ENCODE results near the gene DNAH1.

Gene DNAH1

DNA sequence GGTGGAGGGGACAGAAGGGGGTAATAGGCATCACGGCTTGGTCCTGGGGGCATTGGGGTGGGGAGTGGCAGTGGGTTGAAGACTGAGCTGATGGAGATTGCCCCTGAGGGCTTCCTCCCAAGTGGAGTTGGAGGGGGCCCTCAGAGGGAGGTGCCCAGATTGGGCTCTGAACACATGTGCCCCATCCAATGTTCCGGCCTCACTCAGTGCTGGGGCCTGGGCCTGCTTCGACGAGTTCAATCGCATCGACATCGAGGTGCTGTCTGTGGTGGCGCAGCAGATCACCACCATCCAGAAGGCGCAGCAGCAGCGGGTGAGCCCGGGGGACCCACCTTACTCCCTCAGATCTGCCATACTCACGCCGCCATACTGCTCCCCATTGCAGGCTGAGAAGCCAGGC, 45.3 kb downstream of the DNAH1 start:
- DNase-seq, result no peak

DNA sequence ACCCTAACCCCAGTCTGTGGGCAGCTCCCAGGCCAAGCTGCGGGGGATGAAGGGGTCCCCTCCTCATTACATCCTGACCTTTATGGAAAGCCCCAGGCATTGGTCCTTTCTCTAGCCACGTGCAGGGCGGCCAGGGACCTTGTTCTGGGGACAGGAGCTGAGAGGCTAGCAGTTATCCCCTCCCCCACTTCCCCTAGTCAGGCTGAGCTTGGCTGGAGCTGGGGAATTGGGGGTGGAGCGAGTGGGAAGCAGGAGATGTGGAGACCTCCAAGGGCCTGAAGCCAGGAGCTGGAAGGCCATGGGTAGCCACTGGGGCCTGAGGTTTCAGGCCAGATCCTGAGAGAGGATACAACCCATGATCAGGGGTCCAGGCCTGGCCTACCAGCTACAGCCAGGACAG, 45.8 kb downstream of the DNAH1 start:
- DNase-seq, result no peak

DNA sequence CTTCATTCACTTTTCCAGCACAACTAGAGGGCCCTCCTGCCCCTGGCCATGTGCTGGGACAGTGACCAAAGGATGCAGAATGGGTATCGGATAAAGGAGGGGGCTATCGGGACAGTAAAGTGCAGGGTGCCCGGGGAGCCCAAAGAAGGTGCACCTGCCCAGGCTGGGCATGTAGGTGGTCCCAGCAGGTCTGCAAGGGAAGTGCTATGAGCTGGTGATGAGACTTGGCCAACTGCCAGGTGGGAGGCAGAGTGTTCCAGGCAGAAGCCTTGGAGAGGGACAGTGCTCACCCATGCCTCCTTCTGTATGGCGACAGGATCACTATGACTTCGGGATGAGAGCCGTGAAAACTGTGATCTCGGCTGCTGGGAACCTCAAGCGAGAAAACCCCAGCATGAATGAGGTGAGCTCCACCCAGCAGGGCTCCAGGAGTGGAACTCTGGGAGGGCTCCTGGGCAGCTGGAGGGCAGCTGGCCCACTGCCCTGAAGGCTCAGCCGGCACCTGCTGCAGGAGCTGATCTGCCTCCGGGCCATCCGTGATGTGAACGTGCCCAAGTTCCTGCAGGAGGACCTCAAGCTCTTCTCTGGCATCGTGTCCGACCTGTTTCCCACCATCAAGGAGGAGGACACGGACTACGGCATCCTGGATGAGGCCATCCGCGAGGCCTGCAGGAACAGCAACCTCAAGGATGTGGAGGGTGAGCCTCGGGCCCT, 48.4 kb downstream of the DNAH1 start:
- no peak for DNase-seq

DNA sequence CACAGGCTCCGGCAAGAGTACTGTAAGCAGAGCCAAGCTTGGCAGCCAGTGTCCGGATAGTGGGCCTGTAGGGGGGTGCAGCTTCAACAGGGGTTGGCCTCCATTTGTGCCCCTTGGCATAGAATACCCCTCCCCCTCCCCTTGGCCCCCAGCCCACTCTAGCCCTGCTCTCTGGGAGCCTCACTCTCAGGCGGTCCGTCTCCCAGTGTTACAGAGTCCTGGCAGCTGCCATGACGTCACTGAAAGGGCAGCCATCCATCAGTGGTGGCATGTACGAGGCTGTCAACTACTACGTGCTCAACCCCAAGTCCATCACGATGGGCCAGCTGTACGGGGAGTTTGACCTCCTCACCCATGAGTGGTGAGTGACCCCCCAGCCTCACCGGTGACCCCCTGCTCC, 50.4 kb downstream of the DNAH1 start:
- no peak for DNase-seq

DNA sequence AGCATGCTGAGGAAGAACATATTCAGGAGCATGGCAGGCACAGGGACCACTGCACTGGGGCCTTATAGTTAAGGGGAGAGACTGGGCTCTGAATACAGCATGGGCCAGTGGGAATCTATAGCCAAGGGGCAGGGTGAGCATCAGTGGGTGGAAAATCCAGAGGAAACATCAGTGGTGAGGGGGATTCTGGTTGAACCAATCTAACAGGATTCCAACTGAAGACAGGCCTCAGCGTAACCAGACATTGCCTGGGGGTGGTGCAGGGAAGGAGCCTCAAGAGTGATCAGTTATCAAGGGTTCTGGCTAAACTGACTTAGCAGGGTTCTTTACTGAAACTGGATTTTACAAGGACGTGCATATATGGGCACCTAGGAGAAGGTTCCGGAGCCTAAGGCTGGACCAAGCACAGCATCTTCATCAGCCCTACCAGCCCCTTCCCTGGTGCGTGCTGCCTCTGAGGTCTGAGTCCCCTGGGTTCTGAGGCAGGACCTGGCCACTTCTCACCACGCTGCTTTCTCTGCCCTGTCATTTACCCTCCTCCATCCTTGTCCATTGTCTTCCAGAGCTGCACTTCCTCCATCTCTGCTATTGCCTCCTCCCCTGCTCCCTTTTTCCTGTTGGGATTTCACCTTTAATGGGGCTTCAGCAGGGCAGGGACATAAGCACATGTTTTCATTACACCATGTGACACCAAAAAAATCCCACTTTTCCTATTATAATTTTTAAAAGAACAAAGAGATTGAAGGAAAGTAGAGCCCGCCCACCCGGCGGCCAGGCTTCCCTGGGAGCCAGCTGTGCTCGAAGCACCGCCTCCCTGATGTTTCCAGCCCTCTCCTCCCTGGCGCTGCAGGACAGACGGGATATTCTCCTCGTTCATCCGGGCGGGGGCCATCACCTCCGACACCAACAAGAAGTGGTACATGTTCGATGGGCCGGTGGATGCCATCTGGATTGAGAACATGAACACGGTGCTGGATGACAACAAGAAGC, 52.1 kb downstream of the DNAH1 start:
- DNase-seq, result no peak

DNA sequence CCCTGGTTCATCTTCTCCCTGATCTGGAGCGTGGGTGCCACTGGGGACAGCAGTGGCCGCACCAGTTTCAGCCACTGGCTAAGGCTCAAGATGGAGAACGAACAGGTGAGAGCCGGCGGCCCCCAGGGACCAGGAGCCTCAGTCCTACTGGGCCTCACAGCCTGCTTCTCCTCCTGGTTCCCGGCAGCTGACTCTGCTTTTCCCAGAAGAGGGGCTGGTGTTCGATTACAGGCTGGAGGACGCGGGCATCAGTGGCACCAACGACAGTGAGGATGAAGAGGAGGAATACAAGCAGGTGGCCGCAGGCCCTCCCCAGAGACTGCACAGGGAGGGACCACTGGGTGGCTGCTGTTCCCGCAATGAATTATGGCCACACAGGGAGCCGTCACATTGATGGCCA, 54.4 kb downstream of the DNAH1 start:
- DNase-seq, result no peak

DNA sequence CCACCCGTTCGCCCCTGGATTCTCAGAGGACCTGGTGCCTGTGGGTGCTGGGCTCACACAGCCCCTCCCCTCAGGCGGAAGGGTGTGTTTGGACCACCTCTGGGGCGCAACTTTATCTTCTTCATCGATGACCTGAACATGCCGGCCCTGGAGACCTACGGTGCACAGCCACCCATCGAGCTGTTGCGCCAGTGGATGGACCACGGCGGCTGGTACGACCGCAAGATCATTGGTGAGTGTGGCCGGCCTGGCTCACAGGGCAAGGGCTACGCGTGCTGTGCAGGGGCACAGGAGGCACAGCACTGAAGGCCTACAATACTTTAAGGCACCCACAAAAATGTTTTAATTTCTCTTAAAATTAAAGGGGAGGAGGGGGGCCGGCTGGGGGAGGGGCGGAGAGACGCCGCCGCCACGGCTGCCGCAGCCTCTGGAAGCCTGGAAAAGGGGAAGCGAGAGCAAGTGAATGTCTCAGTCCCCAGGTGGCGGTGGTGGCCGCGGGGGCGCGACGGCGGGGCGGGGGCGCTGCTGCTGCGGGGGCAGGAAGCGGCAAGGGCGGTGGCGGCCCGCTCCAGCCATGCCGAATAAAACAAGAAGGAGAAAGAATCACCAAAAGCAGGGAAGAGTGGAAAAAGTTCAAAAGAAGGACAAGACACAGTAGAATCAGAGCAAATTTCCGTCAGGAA, 56.8 kb downstream of the DNAH1 start:
- DNase-seq, result no peak

DNA sequence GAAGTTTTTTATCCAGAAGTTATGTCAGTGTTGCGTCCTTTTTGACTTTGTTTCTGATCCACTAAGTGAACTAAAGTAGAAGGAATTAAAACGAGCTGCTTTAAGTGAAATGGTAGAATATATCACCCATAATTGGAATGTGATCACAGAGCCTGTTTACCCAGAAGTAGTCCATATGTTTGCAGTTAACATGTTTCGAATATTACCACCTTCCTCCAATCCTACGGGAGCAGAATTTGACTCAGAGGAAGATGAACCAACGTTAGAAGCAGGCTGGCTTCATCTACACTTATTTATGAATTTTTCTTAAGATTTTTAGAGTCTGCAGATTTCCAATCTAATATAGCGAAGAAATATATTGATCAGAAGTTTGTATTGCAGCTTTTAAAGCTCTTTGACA, 57.6 kb downstream of the DNAH1 start:
- no peak for DNase-seq

DNA sequence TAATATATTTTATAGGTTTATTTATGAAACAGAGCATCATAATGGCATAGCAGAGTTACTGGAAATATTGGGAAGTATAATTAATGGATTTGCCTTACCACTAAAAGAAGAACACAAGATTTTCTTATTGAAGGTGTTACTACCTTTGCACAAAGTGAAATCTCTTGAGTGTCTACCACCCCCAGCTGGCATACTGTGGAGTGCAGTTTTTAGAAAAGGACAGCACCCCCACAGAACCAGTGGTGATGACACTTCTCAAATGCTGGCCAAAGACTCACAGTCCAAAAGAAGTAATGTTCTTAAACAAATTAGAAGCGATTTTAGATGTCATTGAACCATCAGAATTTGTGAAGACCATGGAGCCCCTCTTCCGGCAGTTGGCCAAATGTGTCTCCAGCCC, 58.1 kb downstream of the DNAH1 start:
- no peak for DNase-seq

DNA sequence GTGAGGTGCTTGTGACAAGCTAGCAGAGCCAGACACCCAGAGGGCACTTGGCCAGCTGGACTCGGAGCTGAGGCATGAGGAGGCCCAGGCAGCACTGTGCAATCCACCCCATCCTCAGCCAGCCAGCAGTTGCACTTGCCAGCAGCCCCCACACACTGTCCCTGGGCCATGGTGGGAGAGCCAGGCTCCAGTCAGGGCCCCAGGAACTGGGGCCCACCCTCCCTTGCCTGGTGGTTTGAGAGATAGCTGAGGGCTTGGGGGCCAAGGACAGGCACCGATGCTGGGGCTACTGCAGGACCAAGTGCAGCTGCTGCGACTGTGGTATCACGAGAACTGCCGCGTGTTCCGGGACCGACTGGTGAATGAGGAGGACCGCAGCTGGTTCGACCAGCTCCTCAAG, 63.5 kb downstream of the DNAH1 start:
- DNase-seq, result no peak

DNA sequence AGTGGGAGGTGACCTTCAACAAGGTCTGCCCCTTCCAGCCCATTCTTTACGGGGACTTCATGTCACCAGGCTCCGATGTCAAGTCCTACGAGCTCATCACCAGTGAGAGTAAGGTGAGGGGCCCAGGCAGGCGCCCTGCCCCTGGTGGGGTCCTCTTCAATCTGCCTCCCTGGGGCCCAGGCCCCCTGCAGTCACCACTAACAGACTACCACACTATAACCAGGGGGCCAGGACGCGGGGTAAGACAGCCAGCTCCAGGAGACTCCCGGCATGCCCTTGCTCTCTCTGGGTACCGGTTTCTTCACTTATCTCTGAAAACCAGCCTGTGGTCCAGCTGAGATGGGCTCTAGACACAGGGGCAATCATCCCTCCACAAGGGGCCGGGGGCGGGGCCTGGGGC, 63.9 kb downstream of the DNAH1 start:
- no peak for DNase-seq

DNA sequence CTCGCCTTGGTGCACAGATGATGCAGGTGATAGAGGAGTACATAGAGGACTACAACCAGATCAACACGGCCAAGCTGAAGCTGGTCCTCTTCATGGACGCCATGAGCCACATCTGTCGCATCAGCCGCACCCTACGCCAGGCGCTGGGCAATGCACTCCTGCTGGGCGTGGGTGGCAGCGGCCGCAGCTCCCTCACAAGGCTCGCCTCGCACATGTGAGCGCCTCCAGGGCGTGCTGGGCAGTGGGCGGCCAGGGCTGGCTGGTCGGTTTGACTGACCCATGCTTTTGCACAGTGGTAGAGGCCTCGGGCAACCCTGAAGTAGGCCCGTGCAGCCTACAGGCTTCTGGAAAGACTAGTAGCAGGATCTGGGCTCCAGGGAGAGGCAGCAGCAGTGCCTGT, 65.5 kb downstream of the DNAH1 start:
- DNase-seq, result no peak

DNA sequence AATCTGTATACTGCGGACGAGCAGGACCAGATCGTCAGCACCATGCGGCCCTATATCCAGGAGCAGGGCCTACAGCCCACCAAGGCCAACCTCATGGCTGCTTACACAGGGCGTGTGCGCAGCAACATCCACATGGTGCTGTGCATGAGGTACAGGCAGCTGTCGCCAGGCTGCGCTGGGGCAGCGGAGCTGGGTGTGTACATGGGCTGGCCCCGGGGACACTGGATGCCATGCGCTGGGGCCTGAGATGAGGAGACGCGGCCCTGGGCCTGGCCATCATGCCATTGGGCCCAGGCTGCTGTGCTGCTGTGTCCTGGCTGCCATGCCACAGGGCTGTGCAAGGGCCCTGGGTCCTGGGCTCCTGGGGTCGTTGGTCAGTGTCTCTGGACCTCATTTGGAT, 67.3 kb downstream of the DNAH1 start:
- no peak for DNase-seq

DNA sequence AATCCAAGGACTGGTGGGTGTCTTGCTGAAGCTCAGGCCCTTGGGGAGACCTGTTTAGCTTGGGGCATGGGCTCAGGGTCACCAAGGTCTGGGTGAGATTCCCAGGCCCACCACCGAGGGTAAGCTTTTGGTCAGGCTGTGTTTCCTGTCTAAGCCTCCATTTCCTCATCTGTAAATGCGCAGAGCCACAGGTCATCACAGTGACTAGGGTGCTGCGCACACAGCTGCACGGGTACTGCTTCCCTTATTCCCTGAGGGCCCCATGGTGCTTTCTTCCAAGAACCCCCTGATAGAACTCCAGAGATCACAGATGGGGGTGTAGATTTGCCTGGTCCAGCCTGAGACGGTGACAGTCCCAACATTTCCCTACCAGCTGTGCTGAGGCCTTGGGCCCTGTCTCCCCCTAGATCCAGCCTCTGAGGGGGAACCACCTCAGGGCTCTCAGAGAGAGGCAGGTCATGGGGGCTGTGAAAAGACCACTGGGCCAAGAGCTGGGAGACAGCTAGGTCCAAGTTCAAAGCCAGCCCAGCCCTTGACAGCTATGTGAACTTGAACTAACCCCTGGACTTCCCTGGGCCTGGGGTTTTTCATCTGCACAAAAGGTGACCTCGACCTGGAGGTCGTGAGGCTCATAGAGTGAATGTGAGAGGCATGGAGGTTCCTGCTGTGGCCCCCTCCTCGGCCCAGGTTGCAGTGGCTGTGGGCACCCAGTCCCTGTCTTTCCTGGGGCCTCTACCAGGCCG, 68.1 kb downstream of the DNAH1 start:
- DNase-seq, result no peak

DNA sequence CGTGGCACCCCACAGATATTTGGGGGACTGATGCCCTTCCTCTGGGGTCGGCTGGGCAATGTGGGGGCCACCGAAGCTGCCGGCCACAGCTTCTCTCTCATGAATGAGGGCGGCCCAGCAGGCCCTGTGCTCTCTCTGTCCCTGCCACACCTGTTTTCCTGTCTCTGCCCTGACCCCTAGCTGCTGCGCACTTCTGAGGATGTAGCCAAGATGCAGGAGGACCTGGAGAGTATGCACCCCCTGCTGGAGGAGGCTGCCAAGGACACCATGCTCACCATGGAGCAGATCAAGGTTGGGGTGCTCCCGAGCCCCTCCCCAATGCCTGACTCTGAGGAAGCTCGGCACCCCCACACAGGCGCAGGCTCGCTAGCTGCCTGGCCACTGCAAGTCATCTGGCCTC, 69.0 kb downstream of the DNAH1 start:
- no peak for DNase-seq

DNA sequence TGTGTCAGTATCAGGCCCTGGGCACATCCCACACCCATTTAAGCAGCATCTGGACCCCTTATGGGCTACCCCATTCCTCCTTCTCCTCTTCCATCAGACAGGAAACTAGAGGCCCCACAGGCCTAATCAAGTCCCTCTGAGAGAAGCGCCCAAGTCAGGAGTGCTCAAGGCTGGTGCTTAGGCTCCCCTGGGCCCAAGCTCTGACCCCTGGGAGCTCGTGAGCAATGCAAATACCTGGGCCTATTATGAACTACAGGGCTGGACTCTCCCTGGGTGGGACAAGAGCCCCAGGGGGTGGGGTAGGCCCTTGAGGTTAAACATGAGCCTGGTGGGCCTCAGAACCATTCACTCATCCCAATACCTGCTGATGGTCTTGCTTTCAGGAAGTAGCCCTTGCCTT, 71.4 kb downstream of the DNAH1 start:
- DNase-seq, result no peak

DNA sequence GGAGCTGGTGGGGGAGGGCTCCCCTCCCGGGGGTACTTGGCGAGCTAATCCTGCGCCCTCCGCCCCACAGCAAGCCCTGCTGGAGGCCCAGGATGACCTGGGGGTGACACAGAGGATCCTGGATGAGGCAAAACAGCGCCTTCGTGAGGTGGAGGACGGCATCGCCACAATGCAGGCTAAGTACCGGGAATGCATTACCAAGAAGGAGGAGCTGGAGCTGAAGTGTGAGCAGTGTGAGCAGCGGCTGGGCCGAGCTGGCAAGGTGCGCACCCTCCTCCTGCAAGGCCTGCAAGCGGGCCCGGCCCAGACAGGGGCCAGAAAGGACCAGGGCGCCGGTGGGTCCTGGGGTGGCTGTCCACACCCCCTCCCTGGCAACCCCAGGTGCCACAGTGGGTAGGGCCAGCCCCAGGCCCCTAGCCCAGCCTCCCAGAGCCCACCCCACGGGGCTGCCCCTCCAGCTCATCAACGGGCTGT, 72.3 kb downstream of the DNAH1 start:
- no peak for DNase-seq

DNA sequence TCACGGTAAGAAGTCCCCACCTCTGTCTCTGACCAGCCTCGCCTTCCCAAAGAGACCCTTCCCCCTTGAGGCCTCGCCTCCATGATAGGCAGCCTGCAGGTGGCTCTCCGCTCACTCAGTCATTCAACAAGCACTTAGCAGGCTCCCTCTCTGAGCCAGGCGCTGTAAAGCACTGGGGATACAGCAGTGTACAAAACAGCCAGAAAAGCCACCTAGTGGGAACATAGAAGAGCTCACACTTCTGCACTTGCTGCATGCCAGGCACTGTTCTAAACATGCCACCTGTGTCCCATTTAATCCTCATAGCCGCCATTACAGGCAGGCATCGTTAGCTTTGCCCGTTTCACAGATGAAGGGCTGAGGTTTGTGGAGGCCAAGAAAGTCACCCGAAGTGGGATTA, 72.8 kb downstream of the DNAH1 start:
- DNase-seq, result no peak

DNA sequence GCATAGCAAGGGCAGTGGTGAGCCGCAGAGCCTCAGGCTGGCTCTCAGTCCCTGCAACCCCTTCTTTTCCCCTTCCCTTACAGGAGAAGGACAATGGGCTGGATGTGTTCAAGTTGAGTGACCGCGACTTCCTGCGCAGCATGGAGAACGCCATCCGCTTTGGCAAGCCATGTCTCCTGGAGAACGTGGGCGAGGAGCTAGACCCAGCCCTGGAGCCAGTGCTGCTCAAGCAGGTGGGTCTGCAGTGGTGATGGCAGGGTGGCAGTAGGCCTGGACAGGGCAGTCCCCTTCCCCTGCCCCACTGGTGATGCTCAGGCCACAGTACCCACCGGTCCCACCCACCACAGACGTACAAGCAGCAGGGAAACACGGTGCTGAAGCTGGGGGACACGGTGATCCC, 75.0 kb downstream of the DNAH1 start:
- DNase-seq, result no peak

DNA sequence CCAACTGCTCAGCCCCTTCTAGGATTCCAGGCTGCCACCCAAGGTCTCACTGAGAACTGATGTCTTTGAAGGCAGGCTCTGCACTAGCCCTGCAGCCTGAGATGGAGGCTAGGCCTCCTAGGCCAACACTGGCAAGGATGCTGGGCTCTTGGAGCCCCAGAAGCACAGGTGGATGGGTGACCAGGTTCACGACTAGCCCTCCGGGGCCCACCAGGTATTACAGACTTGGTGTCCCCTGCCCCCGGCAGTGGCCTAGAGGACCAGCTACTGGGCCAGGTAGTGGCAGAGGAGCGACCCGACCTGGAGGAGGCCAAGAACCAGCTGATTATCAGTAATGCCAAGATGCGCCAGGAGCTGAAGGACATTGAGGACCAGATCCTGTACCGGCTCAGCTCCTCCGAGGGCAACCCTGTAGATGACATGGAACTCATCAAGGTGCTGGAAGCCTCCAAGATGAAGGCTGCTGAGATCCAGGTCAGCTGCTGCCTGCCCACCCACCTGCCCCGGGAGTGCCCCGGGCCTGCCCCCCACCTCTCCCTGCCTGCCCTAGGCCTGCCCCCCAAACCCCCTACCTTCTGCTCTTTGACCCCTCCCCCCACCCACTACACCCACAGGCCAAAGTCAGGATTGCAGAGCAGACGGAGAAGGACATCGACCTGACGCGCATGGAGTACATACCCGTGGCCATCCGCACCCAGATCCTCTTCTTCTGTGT, 76.3 kb downstream of the DNAH1 start:
- DNase-seq, result no peak

DNA sequence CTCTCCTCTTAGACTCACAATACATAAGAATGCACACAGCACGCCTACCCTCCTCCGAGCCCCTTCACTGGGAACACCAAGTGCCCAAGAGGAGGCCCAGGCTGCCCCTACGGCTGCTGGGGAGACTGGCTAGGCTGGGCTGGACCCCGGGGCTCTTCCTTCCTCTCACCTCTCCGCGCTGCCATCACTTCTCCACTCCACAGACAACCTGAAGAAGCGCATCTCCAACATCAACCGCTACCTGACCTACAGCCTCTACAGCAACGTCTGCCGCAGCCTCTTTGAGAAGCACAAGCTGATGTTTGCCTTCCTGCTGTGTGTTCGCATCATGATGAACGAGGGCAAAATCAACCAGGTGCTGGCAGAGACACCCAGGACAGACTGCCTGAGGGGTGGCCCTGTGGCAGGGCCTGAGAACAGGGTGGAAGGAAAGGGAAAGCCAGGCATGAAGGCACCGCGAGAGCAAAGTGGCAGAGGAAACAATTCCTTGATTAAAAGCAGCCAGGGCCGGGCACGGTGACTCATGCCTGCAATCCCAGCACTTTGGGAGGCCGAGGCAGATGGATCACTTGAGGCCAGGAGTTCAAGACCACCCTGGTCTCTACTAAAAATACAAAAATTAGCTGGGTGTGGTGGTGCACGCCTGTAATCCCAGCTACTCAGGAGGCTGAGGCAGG, 77.2 kb downstream of the DNAH1 start:
- DNase-seq, result no peak
